GM12873 (cell line): ENCODE results near the gene NECAB3.

ENCODE experiments used
- CTCF ChIP-seq: IDR thresholded peaks from 2 replicates; pipeline ENCODE4 v1.5.1; 2012; ENCODE audit warnings: low read depth, mild to moderate bottlenecking, moderate library complexity, low read length, control low read depth; ENCODE audit not compliant: insufficient read depth; ENCODE audit errors: missing control alignments

The NECAB3 gene

GRCh38 chr20:33672426-33673113, 1.7 kb downstream of the NECAB3 start:
- no peak for TF ChIP-seq CTCF

GRCh38 chr20:33671573-33672288, 2.5 kb downstream of the NECAB3 start:
- no peak for TF ChIP-seq CTCF

- TF ChIP-seq CTCF = no peak
Measured at GRCh38 chr20:33670715-33671499, 3.3 kb downstream of the NECAB3 start.

- no peak for TF ChIP-seq CTCF
Measured at GRCh38 chr20:33669873-33670640, 4.2 kb downstream of the NECAB3 start.

DNA sequence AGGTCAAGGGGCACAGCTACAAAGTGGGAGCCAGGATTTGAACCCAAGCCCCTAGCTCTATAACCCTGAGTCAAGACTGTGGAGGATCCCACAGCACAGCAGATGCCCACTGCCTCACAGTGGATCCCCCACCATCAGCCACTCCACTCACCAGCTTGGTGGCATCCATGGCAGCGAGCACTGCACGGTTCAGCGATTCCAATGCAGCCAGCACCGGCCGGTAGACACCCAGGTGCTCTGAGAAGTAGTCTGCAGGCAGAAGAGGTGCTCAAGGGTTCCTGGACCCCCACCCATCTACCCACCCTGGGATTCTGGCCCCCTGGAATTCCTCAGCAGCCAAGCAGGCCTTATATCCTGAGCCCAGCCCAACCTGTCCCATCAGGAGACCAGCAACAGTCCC, 5.0 kb downstream of the NECAB3 start:
- no peak for TF ChIP-seq CTCF

DNA sequence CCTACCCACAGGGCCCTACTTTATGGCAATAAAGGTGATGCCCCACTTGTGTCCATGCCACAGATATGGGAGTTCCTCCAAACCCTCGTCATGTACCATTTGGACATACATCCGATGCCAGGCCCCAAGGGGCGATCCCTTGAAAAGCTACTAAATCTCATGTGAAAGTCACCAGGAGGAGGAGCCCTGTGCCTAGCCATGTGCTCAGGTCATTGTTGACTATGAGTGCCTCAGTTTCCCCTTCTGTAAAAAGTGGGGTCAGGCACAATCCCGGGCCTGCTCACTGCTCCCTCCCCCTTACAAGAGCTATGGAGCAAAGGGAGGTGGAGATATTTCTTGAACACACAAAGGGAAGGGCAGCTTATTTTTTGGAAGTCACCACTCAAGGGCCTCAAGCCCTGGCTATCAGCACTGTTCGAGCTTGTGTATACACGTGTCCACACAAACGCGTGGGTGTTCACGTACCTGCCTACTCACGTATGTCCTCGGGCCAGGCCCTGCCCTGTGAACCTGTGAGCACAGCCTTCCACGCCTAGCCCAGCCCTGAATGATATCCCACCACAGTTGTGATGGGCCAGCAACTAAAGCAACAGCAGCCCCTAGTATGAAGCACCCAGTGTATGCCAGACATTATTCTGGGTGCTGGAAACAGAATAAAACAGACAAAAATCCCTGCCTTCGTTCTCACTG, 5.6 kb downstream of the NECAB3 start:
- TF ChIP-seq CTCF = no peak
